DND-41 (cell line): ENCODE data around the gene PRRT1B.
A peak's percentile ranks its signal among the peaks of the same experiment; 100 is the strongest.

Source experiments
- ATAC-seq: fragments of 200-7000 bp; cut with Tn5 transposase; 3 replicates; pipeline ENCODE4 v1.9.1; 2021; ENCODE audit warnings: low read depth; ENCODE audit not compliant: insufficient read depth
- DNase-seq: peaks from one replicate; pipeline ENCODE4 v3.0.0-alpha.2; 2020
- H2AFZ ChIP-seq: 2 replicates; pipeline ENCODE4 v1.6.0; 2012; ENCODE audit warnings: low read depth, low read length
- H3K27ac ChIP-seq: 2 replicates; pipeline ENCODE4 v1.5.1; 2012; ENCODE audit warnings: low read length, inconsistent platforms
- H3K27me3 ChIP-seq: fragments of 200-600 bp; sonication (generic); 2 replicates; pipeline ENCODE4 v1.6.0; 2012; ENCODE audit warnings: low read length, mild to moderate bottlenecking, inconsistent platforms; ENCODE audit not compliant: insufficient read depth, poor library complexity
- H3K36me3 ChIP-seq: 2 replicates; pipeline ENCODE4 v1.5.1; 2012; ENCODE audit warnings: low read length, inconsistent platforms; ENCODE audit not compliant: insufficient read depth
- H3K4me1 ChIP-seq: 2 replicates; pipeline ENCODE4 v1.5.1; 2012; ENCODE audit warnings: mild to moderate bottlenecking, low read length; ENCODE audit not compliant: insufficient read depth
- H3K4me2 ChIP-seq: 2 replicates; pipeline ENCODE4 v1.6.0; 2012; ENCODE audit warnings: mild to moderate bottlenecking, moderate library complexity, low read length, inconsistent platforms; ENCODE audit not compliant: insufficient read depth
- H3K4me3 ChIP-seq, 2 experiments: fragments of 200-600 bp in 1 of 2; shearing (Covaris generic) in 1 of 2; 2 replicates each; pipeline ENCODE4 v1.5.1; 2012 to 2016; ENCODE audit warnings: inconsistent platforms in 2 of 2, low read length in 2 of 2, mild to moderate bottlenecking in 2 of 2, low read depth in 1 of 2, moderate library complexity in 1 of 2
- H3K79me2 ChIP-seq: 2 replicates; pipeline ENCODE4 v1.6.0; 2012; ENCODE audit warnings: low read length, inconsistent platforms; ENCODE audit not compliant: insufficient read depth
- H3K9ac ChIP-seq: 2 replicates; pipeline ENCODE4 v1.6.0; 2012; ENCODE audit warnings: low read depth, mild to moderate bottlenecking, inconsistent platforms, low read length, moderate library complexity
- H3K9me3 ChIP-seq: 2 replicates; pipeline ENCODE4 v1.5.1; 2012; ENCODE audit warnings: low read length, moderate library complexity, mild to moderate bottlenecking, inconsistent platforms; ENCODE audit not compliant: insufficient read depth, severe bottlenecking
- H4K20me1 ChIP-seq: 2 replicates; pipeline ENCODE4 v1.6.0; 2012; ENCODE audit warnings: low read length; ENCODE audit not compliant: insufficient read depth
- EZH2 ChIP-seq: IDR thresholded peaks from 3 replicates; pipeline ENCODE4 v1.6.1; 2012; ENCODE audit warnings: borderline replicate concordance, low read depth, mild to moderate bottlenecking, moderate library complexity, low read length, inconsistent platforms; ENCODE audit not compliant: severe bottlenecking
- TF ChIP-seq, protein P1 (sequence below): IDR thresholded peaks from 2 replicates; pipeline ENCODE4 v1.5.1; 2012; ENCODE audit warnings: borderline replicate concordance, low read length, moderate library complexity, mild to moderate bottlenecking; ENCODE audit not compliant: poor library complexity, severe bottlenecking; ENCODE audit errors: extremely low read depth

PRRT1B gene

DNA sequence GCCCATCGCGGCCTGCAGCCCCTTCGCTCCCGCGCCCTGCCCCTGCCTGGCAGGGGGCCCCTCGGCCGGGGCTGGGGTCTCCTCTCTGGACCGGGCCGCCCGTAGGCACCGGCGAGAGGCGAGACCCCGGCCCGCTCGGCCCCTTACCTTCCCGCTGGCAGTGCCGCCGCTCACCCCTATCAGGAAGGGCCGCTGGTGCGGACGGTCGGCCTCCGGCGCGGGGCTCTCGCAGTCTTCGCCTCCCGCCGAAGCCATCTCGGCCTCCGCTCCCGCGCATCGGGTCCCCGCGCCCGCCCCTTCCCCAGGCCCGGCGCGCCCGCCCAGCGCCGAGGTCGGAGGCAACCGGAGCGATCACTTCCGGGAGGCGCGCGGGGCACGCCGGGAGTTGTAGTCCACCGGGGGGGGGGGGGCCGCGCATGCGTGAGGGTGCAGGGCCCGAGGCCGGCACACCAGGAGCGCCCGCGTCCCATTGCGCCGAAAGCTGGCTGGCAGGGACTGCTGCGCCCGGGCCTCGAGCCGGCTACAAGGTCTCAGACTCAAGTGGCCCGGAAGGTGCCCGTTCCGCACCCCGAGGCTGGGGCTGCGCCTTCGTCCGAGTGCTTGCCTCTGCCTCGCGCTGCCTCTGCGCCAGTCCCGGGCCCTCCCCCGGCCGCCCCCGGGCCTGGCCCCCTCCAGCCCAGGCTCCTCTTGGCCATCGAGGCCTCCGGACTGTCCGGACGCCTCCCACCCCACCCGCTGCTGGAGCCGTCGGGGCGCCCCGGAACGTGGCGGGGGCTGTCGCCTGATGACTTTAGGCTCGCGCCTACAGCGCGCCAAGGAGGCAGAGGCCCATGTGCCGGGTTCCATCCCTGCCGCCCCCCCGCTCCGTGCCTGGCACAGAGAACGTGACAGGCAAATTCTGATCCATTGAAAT, 14.1 kb upstream of the PRRT1B start, which contains the start of gene UCK1:
Gene UCK1, minus strand, starts transcription at position 344 of the 913 bp plus-strand sequence. Its CDS starts 89 bp downstream, at position 255.
- TF ChIP-seq EZH2, result no peak
- TF ChIP-seq, protein P1, sequence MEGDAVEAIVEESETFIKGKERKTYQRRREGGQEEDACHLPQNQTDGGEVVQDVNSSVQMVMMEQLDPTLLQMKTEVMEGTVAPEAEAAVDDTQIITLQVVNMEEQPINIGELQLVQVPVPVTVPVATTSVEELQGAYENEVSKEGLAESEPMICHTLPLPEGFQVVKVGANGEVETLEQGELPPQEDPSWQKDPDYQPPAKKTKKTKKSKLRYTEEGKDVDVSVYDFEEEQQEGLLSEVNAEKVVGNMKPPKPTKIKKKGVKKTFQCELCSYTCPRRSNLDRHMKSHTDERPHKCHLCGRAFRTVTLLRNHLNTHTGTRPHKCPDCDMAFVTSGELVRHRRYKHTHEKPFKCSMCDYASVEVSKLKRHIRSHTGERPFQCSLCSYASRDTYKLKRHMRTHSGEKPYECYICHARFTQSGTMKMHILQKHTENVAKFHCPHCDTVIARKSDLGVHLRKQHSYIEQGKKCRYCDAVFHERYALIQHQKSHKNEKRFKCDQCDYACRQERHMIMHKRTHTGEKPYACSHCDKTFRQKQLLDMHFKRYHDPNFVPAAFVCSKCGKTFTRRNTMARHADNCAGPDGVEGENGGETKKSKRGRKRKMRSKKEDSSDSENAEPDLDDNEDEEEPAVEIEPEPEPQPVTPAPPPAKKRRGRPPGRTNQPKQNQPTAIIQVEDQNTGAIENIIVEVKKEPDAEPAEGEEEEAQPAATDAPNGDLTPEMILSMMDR, result no peak
- H3K4me1 ChIP-seq, result peaks cover 33% of the 10 kb centered on the region
- peak within 1 kb of the TSS; percentile 60 for H3K9ac ChIP-seq
- peaks cover 25% of the 10 kb centered on the region for H3K79me2 ChIP-seq
- peak; percentile 87 for ATAC-seq
- peak; percentile 79 for DNase-seq
- peaks cover 41% of the 10 kb centered on the region for H3K36me3 ChIP-seq
- peak within 1 kb of the TSS; percentile 69 for H3K4me2 ChIP-seq
- peak within 1 kb of the TSS; percentile 92 for H2AFZ ChIP-seq
- no peaks in the 10 kb centered on the region for H3K27me3 ChIP-seq
- H3K27ac ChIP-seq, result peak within 1 kb of the TSS; percentile 74
- H3K9me3 ChIP-seq, result no peaks in the 10 kb centered on the region
- H4K20me1 ChIP-seq, result peaks cover 13% of the 10 kb centered on the region; the same call in 1 of the 2 replicates
- H3K4me3 ChIP-seq, result peak within 1 kb of the TSS; percentile 59 to 75; a peak in 3 of 4 replicates

DNA sequence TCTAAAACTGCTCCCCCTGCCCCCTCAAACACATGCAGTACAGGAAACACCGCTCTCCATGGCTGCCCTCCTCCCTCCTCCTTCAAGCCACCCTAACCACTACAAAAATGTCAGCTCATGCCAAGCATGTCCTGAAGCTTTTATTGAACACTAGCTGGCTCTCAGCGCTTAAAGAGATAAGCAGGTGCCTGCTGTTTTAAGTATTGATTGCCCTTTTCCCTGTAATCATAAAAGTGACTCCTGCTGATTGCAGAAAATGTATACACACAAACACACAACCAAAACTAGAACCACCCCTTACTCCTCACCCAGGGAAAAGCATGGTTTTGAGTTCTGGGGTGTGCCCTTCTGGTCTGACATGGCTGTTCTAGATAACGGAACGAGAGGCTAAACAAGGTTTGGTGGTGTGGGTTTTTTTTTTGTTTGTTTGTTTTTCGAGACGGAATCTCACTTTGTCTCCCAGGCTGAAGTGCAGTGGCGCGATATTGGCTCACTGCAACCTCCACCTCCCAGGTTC, 10.5 kb upstream of the PRRT1B start:
- no peaks in the 10 kb centered on the region for H4K20me1 ChIP-seq
- no peaks in the 10 kb centered on the region for H3K9me3 ChIP-seq
- TF ChIP-seq EZH2, result no peak
- TF ChIP-seq, protein P1, result no peak
- no peak overlapping the region for H3K4me2 ChIP-seq
- peaks cover 6% of the 10 kb centered on the region; the same call in 1 of the 2 replicates for H3K36me3 ChIP-seq
- H3K9ac ChIP-seq, result no peak overlapping the region
- peak; percentile 48 for ATAC-seq
- H3K4me3 ChIP-seq, result no peak overlapping the region
- no peaks in the 10 kb centered on the region for H3K27me3 ChIP-seq
- peak overlapping the region; percentile 52; the same call in 1 of the 2 replicates for H2AFZ ChIP-seq
- no peak overlapping the region for H3K27ac ChIP-seq
- peaks cover 13% of the 10 kb centered on the region for H3K79me2 ChIP-seq
- H3K4me1 ChIP-seq, result peaks cover 31% of the 10 kb centered on the region
- peak; percentile 52 for DNase-seq

DNA sequence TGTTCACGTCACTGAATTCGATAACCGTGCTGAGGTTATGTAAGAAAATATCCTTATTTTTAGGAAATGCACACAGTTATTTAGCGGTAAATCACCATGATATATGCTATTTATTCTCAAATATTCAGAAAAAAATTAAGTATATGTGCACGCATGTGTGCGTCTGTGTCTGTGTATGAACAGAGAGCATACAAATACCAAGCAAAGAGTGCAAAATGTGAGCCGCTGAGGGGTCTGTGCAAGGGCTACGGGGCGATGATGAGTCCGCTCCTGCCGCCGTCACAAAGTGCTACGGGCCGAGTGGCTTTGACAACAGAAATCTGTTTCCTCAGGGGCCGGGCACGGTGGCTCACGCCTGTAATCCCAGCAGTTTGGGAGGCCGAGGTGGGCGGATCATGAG, 7.4 kb upstream of the PRRT1B start:
- no peaks in the 10 kb centered on the region for H4K20me1 ChIP-seq
- no peaks in the 10 kb centered on the region for H3K79me2 ChIP-seq
- no peak overlapping the region for H3K4me3 ChIP-seq
- H3K36me3 ChIP-seq, result no peaks in the 10 kb centered on the region
- ATAC-seq, result no peak
- no peaks in the 10 kb centered on the region for H3K27me3 ChIP-seq
- H3K27ac ChIP-seq, result no peak overlapping the region
- H3K4me1 ChIP-seq, result peaks cover 18% of the 10 kb centered on the region
- no peak overlapping the region for H3K4me2 ChIP-seq
- no peak overlapping the region for H3K9ac ChIP-seq
- H3K9me3 ChIP-seq, result no peaks in the 10 kb centered on the region
- TF ChIP-seq EZH2, result no peak
- TF ChIP-seq, protein P1, result no peak
- H2AFZ ChIP-seq, result no peak overlapping the region
- DNase-seq, result no peak
